HG03066 (cell line): Measurements from ENCODE around the gene TPRA1.
"Not testable (repeated sequence)": the region's sequence is repeated elsewhere in the genome, so short reads cannot be mapped to it uniquely, and the experiment has no call there.

Experiments used
- ATAC-seq: cut with Tn5 transposase; IDR thresholded peaks from one replicate; pipeline ENCODE4 v1.9.1; 2021; ENCODE audit warnings: low read depth; ENCODE audit not compliant: unreplicated experiment

Gene TPRA1

DNA sequence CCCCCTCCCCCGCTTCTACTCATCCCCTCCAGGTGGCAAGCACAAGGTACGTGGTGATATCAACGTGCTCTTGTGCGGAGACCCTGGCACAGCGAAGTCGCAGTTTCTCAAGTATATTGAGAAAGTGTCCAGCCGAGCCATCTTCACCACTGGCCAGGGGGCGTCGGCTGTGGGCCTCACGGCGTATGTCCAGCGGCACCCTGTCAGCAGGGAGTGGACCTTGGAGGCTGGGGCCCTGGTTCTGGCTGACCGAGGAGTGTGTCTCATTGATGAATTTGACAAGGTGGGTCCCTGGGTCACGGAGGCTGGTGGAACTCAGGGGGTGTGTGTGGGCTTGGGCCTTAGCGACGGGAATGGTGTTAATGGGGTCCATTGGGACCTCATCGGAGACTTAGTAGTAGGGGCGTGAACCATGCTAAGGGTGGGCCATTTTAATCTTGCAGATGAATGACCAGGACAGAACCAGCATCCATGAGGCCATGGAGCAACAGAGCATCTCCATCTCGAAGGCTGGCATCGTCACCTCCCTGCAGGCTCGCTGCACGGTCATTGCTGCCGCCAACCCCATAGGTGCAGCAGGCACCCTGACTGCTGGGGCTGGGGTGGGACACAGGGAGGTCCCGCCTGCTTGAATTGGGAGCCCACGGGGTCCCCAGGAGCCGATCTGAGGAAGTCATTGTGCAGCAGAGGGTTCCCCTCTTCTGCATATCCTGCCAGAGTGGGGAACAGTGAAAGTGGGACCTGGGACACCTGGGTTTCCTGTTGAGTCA lies 26.5 kb upstream of the TPRA1 start:
- no peak for ATAC-seq

DNA sequence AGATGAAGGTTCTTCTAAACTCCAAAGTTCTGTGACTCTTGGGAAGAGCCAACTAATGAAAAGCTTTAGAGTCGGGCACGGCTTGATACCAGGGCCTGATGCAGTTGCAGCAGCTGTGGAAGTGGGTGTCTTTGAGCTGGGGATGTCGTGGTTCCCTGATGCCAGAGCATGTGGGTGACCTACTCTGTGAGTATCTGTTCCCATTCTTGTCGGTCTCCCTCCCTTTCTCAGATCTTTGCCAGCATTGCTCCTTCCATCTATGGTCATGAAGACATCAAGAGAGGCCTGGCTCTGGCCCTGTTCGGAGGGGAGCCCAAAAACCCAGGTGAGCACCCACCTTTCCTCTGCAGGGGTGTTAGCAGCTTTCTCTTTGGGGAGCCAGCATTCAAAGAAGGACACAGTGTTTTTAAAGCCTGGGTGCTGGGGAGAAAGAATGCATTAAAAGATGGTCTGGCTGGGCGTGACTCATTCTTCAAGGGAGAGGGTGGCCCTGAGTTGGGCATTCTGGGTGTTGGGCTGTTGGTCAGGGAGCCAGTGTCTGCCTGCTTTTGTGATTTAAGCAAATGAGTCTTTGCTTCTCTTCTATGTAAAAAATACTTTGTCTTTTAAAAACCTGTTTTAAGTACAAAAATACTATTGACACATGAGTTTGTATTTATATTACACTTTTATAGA lies 25.2 kb upstream of the TPRA1 start:
- ATAC-seq: no peak

DNA sequence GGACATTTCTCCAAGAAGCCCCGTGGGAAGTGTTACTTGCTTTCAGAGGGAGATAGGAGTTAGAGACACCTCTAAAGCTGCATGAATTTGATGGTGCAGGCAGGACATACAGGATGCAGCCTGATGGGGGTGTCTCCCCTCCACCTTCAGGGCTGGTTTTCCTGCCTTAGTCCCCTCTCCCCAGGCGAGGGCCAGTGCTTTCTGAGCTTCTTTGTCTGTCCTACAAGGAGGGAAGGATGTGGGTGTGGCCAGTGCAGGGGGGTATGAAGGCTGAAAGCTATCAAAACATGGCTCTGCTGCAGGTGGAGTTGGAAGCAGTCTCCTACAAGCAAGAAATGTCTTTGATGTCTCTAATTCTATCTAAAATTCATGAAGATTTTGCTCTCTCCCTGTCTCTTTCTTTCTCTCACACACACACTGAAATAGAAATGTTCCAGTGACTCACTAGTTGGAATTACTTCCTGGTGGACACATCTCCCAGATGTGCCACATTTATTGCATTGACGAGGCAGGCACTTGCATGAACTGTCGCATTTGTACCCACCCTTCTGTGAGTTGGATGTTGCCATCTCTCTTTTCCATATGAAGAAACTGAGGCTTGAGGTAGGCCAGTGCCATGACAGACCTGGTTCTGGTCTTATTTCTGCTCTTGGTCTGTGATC lies 24.5 kb upstream of the TPRA1 start:
- ATAC-seq: no peak

DNA sequence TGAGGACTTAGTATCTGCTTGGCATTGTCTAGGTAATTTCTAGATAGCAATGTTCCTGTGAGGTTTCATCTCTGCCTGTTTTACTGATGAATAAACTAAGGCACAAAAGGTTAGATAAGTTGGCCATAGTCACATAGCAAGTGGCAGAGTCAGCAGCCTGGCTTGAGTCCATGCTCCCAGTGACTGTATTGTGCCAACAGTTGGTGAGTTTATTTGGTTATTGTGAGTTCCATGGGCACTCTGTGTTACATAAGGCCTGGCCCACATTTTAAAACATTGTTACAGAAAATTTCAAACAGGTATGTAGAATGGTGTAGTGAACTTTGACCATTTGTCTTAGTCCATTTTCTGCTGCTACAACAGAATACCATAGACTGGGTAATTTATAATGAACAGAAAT lies 22.9 kb upstream of the TPRA1 start:
- ATAC-seq: no peak

DNA sequence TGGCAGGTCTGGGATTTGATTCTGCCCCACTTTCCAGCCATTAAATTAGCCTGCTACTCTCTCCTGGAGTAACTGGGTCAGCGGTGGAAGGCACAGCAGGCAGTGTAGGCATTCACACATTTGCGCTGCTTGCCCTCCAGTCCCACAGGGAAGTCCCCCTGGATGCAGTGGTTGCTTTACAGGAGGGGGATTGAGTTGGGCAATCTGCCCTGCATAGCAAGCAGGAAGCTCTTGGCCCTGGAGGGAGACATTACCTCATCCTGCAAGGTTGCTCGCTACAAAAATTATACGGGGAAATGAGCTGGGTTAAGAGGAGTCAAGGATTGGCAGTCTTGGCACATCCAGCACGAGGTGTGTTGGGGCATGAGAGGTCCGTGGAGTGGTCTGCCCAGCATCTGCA lies 22.4 kb upstream of the TPRA1 start:
- no peak for ATAC-seq

DNA sequence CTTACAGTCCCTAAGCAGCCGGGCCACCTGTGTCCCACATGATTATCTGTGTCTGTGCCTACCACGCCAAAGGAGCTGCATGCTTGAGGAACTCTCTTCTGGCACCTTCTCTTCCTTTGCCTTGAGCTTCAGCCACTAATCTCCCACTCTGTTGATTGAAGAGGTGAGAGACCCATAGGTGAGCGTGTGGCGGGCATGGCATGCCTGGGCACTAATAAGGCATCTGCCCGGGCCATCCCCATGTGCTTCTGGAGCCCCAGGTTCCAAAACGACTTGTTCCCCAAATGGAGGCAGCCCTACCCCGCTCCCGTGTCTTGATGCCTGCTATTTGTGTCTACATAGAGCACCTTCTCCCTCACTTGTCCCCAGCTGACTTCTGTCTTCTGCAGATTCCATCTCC lies 20.7 kb upstream of the TPRA1 start:
- no peak for ATAC-seq

DNA sequence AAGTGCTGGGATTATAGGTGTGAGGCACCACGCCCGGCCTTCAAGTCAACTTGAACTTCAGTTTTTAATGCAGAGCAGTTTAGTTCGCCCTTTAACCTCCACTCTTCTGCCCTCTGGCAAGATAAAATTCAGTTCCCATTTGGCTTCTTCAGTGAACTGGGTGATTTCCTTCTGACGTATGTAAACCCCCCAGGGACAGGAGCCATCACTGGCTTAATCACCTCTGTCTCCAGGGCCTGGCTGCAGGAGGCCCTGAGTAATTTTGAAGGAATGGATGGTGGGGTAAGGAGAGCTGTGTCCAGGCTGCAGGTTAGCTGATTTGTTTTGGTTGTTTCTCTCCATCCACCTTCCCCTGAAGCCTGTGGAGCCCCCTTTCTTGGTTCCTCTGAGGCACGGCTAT lies 19.6 kb upstream of the TPRA1 start:
- no peak for ATAC-seq

DNA sequence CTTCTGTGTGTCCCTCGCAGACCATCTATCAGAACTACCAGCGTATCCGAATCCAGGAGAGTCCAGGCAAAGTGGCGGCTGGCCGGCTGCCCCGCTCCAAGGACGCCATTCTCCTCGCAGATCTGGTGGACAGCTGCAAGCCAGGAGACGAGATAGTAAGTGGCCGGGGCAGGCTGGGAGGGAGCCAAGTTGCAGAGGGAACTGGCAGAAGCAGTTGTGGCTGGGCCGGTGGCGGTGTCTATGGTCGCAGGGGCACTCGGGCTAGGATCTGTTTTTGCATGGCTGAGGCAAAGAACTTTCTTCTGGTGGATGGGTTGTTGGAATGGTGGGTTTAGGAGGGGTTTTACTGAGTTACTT lies 17.8 kb upstream of the TPRA1 start:
- no peak for ATAC-seq

DNA sequence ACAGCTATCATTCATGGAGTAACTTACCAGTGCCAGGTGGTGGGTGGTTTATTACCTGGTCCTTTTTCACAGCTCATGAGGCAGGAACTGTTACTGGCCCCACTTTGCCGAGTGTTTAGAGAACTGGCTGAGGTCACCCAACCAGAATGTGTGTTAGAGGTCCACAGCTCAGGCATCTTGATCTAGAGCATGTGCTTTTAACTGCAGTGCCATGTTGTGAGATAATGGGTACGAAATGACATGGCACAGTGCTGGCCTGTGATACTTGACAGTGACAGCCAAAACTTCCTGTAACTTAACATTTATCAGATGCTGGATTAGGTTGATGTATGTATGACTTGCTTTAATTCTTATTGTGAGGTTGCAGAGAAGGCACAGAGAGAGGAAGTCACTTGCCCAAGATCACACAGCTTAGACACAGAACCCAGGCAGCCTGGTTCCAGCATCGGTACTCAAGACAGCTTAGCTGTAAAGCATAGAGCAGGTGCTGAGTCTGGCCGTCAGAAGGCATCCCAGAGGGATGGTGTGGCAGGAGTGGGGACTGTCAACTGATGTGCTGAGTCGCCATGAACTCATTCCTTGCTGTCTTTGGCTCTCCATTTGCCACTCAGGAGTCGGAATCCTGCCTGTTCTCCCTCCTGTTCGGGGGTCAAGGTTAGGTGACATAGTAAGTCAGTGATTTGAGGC lies 17.3 kb upstream of the TPRA1 start:
- ATAC-seq: no peak

DNA sequence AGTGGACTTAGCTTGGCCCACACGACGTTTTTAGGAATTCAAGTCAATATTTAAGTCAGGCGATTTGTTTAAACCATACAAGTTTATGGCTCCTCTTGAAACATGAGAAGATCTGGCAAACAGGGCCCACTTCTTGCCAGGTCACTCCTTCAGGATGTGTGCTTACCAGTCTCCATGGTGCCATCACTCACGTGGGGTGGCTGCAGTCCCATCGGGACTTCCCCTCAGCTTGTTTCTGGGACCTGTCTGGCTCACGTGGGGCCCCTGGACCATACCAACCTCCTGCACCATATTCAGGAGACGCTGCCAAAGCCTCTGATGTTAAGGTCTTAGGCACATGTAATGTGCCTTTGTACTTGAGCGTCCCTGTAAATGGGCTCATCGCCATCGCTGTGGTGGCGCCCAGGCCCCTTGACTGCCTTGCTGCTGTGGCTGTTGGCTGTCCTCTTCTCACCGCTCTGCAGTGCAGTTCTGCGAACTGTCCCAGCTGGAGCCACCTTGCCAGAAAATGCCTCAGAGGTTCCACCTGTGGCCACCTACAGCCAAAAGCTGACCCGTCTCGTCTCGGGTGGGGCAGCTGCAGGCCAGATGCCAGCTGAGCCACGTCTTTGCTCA lies 16.6 kb upstream of the TPRA1 start:
- no peak for ATAC-seq

DNA sequence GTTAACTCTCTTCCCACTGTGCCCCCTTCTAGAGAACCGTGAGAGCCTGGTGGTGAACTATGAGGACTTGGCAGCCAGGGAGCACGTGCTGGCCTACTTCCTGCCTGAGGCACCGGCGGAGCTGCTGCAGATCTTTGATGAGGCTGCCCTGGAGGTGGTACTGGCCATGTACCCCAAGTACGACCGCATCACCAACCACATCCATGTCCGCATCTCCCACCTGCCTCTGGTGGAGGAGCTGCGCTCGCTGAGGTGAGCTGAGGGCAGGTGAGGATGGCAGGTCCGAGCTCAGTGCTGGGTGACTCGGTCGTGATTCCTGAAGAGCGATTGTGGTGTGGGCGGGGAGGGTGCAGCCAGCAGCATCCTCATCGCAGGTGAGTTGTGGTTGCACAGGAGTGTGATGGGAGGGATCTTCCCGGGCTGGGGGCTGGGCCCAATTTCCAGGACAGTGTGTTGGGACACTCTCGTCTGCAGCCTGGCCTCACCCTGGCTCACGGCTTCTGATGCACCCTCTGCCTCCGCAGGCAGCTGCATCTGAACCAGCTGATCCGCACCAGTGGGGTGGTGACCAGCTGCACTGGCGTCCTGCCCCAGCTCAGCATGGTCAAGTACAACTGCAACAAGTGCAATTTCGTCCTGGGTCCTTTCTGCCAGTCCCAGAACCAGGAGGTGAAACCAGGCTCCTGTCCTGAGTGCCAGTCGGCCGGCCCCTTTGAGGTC lies 15.7 kb upstream of the TPRA1 start:
- no peak for ATAC-seq

DNA sequence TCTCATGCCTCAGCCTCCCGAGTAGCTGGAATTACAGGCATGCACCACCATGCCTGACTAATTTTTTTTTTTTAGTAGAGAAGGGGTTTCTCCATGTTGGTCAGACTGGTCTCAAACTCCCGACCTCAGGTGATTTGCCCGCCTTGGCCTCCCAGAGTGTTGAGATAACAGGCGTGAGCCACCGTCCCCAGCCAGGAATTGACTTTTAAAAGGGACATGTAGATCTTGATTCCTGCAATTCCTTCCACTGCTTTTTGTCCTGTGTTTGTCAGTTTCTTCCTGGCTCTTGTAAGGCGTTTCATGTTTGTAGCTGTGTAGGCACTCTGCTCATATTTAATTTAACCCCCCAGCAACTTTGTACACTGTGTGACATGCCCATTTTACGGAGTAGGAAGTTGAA lies 15.0 kb upstream of the TPRA1 start:
- ATAC-seq: not testable (repeated sequence)

DNA sequence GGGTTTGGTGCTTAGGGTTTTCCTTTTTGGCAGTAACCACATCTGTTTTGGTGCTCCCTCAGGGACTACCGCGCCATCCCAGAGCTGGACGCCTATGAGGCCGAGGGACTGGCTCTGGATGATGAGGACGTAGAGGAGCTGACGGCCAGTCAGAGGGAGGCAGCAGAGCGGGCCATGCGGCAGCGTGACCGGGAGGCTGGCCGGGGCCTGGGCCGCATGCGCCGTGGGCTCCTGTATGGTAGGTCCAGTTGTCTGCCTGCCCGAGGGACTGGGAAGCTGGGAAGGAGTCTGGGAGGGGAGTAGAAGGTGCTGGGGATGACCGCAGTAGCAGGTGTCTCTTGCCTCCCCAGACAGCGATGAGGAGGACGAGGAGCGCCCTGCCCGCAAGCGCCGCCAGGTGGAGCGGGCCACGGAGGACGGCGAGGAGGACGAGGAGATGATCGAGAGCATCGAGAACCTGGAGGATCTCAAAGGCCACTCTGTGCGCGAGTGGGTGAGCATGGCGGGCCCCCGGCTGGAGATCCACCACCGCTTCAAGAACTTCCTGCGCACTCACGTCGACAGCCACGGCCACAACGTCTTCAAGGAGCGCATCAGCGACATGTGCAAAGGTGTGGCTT lies 14.1 kb upstream of the TPRA1 start:
- ATAC-seq: no peak

DNA sequence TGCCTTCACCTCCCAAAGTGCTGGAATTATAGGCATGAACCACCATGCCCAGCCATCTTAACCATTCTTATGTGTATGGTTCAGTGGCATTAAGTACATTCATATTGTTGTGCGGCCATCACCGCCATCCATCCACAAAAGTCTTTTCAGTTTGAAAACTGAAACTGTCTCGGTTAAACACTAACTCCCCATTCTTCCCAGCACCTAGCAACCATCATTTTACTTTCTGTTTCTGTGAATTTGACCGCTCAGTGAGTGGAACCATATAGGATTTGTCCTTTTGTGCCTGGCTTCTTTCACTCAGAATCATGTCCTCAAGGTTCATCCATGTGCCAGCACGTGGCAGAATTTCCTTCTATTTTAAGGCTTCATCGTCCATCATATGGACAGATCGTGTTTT lies 13.5 kb upstream of the TPRA1 start:
- ATAC-seq: no peak

DNA sequence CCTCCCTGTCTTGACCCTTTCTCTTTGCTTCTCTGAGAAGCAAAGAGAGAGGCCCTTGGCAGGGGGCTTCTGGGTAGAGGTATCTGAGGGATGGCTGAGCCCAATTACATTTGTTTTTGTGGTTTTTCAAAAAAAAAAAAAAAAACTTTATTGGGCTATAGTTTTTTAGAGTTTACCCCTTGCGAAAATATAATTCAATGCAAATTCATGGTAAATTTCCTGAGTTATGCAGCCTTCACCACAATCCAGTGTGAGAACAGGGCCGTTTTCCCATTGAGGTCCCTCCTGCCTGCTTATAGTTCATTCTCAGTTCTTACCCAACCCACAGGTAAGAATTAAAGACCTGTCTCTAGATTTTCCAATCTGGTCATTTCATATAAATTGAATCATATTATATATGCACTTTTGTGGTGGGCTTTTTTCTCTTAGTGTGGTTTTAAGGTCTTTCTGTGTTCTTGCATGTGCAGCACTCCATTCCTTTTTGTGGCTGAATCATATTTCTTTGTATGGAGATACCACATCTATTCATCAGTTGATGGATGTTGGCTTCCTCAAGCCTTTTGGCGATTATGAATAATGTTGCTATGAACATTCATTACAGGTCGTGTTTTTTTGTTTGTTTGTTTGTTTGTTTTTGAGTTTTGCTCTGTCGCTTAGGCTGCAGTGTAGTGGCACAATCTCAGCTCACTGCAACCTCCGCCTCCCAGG lies 10.4 kb upstream of the TPRA1 start:
- no peak for ATAC-seq

DNA sequence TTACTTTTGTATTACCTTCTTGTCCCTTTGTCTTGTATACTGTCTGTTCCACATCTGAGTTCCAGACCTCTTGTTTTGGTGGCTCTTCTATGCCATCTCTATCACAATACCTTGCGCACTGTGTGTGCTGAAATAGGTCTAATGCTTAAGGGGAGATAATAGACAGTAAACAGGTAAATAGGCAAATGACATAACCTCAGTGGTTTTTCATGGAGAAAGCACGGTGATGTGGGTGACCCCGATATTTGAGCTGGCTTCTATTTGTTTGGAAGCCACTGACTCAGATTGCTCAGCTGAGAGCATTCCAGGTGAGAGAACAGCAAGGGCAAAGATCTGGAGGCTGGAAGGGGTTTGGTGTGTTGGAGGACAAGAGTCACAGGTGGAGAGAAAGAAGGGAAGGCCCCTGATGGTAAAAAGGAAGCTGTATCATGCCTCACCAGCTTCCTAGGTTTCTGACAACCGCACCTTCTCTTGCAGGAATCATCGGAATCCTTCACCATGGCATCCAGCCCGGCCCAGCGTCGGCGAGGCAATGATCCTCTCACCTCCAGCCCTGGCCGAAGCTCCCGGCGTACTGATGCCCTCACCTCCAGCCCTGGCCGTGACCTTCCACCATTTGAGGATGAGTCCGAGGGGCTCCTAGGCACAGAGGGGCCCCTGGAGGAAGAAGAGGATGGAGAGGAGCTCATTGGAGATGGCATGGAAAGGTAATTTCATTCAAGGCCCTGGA lies 8.5 kb upstream of the TPRA1 start:
- ATAC-seq: no peak

DNA sequence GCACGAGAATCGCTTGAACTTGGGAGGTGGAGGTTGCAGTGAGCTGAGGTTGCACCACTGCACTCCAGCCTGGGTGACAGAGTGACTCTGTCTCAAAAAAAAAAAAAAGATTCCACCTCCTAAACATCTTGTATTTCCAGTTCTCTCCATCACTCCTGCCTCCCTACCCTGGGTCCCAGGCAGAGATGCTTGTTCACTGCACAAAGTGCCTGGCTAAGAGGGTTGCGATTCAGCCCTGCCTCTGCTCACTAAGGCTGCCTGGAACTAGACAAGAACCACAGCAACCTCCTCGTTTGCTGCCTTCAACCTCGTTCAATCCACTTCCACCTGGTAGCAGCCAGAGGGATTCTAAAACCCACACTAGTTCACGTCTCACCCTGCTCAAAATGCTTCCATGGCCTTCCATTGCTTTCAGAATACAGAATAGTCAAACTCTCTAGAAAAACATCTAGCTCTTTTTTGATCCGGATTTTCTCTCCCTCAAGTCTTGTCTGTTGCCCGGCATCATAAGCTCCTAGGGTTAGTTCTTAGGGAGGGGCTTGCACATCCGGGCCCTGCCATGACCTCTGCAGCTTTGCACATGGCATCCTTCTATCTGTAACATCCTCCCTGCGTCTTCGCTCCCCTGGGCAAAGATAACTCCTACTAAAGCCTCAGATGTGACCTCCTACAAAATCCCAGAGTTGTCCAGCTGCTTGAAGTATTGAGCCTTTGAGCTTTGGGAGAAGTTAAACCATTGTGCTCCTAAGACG lies 6.7 kb upstream of the TPRA1 start:
- ATAC-seq: no peak

DNA sequence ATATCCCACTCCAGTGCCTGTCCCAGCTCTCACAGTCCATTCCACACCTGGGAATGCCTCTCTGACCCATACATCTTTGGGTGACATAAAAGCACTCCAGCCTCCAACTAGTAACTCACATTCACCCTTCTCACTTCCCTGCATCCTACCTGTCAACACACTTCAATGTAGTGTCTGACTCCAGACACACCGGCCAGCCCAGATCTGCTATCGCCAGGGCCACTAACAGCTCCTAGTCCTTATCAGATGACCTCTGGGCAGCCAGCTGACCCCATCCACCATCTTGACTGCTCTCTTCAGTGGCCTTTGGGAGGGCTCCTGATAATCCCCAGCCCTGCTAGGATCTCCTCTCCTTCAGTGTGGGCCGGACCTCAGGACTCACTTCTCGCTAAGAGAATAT lies 4.8 kb upstream of the TPRA1 start:
- no peak for ATAC-seq
